HG02642 (cell line): Measurements from ENCODE around the gene BTD.
A peak's percentile ranks its signal among the peaks of the same experiment; 100 is the strongest.

Source experiments
- ATAC-seq: cut with Tn5 transposase; IDR thresholded peaks from one replicate; pipeline ENCODE4 v1.9.1; 2021; ENCODE audit warnings: mild to moderate bottlenecking; ENCODE audit not compliant: unreplicated experiment, poor library complexity

Gene BTD

DNA sequence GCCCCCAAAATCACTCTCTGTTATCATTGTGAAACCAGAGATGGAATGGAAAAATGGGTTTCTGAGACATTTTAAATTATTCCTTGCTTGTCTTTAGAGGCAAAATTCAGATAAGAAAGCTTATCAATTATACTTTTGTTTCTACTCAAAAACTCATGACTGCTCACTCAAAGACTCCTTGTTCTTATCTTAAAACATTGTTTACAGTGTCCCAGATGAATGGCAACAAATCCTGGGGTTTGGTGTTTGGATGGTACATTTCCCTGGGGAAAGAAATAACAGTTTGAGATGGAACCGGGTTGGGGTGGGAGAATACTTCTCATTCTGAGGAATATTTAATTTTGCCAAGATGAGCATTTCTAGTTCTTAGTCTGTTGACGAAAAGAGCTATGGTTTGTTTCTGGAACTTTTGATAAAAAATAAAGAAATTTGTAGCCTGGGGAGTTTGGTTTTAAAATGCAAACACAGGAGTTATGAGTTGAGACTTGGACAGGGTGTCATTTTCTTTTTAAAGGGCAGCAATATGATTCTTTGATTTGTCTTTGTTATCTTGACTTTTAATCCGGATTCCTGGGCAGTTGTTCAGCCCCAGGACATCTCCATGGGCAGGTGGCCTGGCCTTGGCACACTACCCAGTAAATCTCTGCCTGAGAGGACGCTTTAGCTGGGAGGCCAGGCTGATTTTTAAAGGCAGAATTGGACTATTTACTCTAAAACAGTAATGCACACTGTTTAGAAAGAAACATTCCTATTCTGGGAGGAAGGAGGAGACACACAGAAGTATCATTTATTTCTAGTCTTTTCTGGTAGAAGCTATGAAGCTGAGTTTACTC lies 32.4 kb downstream of the BTD start:
- ATAC-seq = no peak

DNA sequence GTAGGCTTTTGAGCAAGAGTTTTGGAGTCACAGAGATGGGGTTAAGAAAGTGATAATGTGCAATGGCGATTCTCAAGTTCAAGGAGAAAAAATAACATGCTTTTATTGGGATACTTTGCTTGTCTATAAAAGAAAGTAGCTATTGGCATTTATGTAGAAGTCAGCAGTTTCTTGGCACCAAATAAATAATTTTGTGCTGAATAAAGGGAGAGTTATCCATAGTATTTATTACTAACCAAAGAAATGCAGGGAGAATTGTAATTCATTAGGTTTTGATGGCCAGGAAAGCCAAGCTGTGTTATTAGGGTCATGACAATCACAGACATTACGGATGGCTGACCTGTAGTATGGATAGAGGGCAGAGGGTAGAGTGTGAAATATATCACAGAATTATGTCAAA lies 33.1 kb downstream of the BTD start:
- no peak for ATAC-seq

DNA sequence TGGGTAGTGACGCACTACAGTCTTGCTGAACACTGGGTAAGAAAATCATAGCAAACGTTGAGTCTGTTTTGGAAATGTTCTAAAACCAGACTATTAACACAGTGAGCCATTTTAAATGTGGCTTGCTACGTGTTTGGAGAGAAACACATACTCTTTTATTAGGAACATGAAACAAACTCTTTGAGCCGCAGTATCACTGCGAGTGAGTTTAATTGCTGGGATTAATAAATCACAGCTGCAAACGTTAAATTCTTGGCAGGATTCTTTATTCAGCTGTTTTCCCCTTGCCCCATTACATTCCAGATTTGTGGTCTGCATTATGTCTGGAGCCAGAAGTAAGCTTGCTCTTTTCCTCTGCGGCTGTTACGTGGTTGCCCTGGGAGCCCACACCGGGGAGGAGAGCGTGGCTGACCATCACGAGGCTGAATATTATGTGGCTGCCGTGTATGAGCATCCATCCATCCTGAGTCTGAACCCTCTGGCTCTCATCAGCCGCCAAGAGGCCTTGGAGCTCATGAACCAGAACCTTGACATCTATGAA lies 33.6 kb downstream of the BTD start:
- ATAC-seq = no peak

DNA sequence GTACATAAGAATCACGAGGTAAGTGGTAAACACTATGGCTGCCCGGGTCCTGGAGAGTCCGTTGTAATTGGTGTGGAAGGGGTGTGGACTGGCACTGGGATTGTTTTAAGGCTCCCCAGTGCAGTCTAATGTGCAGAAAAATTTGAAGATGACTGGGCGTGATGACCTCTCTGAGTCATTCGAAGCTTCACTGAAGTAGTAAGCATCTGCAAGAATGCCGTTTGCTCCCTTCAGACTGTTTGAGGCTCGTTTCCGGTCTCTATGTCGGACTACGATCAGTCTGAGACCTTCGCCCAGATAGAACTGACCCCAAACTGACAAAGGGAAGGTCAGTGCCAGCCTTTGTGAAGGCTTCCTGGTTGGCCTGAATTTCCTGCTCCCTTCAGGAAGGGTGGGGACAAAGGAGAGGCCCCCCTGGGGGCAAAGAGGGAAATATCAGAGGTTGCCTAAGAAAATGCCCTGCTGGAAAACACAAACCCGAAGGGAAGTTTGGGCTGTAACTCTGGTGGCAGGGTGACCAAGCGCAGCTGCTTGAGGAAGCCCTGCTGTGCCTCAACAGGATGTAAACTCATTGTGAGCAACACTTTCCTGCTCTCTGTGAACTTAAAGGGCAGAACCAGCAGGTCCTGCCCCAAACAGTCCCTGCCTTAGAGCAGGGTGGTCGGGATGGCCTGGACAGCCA lies 34.6 kb downstream of the BTD start:
- ATAC-seq = no peak

DNA sequence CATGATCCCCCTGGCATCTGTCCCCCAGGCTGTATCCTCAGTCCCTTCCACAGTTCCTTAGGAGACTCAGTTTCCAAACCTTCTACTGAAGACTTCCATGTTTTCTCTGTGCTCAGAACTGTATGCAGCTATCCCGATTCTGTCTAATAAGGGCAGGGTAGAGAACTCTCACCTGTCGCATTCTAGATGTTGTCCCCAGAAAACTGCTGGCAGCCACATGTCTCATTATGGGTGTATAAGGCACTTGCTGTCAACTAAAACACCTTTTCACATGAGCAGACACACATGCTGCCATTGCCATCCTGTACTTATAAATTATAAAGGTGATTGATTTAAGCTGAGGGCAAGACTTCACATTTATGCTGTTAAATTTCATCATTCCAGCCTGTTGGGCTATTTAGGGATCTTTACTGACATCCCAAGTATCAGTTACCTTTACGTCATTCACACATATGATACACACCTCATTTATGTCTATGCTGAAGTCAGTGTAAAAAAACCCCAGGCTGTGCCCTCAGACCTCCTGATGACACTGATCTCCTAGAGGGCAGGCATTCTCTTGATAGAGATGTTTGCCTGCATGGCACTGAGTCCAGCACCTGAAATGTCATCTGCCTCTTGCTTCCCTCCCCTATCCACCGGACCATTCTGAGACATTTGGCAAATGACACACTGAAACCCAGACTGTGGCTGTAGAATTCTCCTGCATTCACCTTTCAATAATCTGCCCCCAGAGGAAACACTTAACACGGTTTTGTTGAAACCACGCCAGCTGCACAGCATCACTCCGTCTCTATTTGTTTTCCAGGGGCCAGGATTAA lies 35.8 kb downstream of the BTD start:
- peak; percentile 47 for ATAC-seq

DNA sequence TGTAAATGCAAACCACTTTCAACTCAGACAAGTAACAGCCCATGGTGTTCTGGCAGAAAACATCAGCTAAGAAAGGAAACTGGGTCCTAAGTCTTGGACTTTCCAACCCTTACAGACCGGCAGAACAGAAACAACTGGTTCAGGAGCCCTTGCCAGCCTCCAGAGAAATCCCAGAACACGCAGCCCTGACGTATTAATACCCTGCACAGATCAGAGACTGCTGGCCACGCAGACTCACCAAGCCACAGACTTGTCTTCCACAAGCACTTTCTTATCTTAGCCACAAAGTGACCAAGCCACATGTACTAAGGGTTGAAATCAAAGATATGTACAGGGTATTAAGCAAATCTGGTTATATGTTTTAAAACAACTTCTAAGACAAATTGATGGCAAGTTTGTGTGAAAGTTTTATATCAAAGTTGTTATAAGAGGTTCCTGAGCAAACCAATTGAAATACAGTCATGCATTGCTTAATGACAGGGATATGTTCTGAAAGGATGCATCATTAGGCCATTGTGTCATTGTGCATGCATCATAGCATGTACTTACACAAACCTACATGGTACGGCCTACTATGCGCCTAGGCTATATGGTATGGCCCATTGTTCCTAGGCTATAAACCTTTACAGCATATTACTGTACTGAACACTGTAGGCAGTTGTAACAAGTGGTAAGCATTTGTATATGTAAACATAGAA lies 36.8 kb downstream of the BTD start:
- ATAC-seq = no peak

DNA sequence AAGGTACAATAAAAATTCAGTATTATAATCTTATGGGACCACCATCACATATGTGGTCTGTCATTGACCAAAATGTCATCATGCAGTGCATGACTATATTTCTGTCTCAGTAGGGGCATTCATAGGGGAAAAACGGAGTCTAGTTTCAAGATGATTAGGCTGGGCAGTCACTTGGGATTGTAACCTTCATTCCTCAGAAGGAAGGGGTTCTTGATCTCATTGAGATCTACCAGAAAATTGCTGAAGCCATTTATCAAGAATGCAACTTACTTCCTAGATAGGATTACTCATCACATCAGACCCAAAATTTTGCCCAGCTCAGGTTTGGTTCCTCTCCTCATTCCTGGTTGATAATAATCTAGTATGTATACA lies 37.3 kb downstream of the BTD start:
- ATAC-seq = no peak

DNA sequence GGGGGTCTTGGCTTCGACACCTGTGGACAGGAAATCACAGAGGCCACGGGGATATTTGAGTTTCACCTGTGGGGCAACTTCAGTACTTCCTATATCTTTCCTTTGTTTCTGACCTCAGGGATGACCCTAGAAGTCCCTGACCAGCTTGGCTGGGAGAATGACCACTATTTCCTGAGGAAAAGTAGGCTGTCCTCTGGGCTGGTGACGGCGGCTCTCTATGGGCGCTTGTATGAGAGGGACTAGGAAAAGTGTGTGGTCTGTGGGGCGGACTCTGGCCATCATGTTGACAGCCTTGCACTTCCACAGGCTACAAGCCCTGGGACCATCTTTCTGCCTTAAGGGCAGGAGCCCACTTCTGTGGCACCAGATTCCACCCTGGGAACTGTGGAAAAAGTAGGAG lies 43.7 kb downstream of the BTD start:
- no peak for ATAC-seq

DNA sequence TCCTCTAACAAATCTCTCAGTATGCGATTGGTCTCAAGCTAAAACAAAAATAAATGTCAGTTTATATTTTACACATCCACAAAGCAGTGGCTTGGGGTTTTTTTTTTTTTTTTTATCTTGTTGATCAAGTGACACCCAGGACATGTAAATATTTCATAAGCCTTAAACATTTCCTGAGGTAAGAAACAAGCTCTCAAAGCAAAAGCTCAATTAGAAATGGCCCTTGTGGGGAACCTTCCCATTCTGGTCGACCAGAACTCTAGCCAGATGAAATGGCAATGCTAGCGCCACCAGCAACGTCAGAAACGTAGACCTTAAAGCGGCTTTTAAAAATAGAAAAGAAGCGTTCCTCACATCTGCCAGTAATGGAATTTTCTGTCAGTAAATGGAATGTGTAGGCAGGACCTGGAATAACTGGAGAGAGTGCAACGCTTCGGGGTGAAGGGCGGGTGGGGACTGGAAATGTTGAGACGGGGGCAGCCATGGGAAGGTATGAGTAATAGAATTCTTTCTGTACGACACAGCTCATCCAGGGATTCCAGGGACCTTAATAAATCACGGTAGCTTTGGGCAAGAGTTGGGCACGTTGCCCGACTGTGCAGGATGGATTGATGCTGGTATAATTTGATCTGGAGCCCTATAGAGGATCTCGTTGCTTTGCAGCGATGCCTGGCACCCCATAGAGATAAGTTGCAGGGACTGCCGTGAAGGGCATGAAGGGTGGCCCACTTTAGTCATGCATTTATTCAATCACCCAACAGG lies 44.4 kb downstream of the BTD start:
- no peak for ATAC-seq

DNA sequence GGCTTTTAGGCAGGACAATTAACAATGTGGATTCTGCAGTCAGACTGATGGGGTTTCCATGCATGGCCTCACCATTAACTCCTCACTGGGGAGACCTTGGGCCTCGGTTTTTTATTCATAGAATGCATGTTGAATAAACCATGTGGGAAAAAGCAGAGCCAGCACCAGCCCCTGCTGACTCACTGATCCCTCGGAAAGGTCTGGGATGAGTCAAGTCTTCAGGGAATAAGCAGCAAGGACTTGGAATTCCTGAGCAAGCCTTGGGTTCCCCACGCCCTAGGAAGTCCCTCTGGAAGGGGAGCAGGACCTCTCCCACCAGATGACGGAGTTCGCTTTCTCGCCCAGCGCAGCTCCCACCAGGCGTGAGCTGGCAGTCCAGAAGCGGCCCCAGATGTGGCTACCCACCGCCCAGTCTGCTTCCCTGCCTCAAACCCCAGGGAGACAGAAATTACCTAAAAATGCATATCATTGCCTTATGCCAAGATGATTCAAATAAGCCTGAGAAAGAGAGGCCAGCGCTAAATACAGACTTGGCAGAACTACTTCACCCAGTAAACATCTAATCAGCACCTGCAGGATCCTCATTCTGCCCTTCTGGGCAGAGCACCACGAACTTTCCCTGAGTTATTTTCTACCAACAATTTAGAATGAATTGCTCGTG lies 45.4 kb downstream of the BTD start:
- peak; percentile 32 for ATAC-seq

DNA sequence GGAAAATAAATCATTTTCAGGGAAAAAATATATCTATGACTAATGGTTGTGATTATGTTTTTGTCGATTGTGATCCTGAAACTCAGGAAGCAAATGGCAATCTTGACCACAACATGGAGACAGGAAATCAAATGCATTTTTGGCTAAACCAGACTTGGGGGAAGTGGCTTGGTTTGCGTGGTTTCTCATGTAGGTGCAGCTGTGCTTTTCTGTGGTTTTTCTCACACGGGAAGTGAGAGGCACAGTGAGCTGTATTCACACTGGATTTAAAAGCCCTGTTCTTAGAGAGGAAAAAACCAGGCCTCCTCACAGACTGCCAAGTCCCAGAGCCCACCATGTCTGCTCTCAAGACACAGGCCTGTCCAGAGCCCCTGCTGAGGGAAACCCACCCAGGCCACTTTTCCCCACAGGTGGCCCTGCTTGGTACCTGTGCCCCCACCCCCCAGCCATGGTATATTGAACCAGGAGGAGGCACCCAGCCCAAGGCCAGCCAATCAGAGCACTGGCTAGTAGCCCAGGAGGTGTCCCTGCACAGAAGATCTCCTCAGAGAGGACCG lies 46.1 kb downstream of the BTD start:
- peak; percentile 89 for ATAC-seq

DNA sequence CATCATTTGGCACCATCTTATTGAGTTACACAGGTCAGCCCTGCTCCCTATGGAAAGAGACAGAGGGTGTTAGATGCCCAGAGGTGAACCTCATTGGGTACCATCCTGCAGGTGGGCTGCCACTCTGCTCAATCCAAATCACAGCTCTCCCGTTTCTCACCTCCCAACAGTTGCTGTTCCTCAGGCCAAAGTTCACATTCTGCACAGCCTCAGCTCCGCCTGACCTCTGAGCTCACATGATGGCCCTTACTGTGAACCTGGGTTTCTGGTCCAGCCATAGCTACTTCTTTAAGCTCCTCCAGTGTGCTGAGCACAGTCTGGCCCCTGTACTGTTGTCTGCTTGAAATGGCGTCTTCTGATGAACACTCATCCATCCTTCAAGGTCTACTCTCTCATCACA lies 47.8 kb downstream of the BTD start:
- ATAC-seq = no peak

DNA sequence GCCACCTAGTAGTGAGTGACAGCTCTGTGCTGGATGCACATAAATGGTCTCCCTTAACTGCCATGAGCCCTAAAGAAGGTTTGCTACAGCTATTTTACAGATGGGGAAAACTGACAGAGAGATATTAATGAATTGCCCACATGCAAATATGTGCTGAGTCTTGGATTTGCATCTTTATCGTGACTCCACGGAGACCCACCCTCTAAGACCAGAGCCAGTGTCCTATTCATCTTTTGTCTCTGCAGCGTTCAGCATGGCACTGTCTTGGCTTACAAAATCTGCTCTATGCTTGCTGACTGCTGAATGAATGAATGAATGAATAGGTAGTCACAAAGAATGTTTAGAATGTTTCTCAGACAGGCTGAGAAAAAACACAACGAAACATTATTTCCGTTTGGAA lies 48.3 kb downstream of the BTD start:
- ATAC-seq = no peak

DNA sequence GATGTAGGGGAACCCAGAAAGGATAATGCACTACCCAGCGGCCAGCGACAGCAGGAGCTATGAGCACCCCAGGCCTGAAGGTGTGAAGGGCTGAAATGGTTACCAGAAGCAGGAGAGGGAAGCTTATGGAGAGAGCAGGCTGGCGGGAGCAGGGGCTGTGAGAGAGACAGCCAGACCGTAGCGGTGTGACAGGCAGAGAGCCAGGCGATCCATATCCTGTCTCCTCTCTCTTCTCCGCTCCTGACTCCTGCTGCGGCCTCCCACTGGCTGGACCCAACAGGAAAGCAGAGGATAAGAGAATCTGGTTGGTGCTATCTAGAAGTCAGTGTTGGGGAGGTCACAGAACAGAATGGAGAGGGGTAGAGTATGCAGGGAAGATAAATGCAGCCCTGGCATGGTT lies 49.9 kb downstream of the BTD start:
- ATAC-seq = no peak

DNA sequence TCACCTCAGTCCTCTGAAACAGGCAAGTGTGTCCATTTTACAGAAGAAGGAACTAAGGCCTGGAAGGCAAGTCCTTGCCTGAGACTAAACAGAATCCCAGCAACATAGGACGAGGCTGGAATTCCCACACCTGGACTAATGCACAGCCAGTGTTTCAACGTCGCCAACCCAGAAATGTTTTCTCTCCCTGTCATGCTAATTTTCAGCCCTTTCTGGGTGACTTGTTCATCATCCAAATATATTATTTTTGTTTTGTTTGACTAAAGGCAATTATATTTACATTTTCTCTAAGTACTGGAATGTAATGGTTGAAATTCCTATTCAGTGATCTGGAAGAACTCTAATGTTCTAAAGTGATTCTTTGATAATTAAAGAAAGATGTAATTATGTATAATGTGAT lies 51.8 kb downstream of the BTD start:
- no peak for ATAC-seq

DNA sequence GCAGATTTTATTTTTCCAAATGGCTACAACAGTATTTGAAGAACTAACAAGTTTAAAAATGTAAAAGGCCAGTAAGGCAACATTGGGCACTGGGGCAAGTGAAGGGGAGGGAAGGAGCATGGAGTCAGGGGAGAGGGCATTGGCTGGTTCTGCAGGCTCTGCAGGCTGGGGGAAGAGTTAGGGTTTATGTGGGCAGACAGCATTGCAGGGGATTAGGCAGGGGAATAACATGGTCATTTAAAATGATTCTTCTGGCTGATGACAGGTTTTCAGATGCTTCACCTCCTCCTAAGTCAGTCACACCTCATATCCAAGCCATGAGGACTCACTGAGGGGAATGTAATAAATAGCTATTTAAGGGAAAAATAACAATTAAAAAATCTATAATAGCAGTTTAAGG lies 52.6 kb downstream of the BTD start:
- no peak for ATAC-seq

DNA sequence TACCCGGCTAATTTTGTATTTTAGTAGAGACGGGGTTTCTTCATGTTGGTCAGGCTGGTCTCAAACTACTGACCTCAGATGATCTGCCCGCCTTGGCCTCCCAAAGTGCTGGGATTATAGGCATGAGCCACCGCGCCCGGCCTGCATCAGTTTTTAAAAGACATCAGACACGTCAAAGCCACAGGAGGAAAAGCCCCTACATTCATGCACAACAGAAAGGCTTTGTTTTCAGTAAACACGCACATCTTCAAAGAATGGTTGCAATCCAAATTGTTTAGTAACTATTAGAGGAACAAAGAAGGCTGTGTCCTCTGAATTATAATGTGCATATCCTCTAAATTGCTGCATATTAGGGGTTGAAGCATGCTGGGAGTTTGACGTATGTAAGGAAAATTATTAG lies 53.3 kb downstream of the BTD start:
- no peak for ATAC-seq

DNA sequence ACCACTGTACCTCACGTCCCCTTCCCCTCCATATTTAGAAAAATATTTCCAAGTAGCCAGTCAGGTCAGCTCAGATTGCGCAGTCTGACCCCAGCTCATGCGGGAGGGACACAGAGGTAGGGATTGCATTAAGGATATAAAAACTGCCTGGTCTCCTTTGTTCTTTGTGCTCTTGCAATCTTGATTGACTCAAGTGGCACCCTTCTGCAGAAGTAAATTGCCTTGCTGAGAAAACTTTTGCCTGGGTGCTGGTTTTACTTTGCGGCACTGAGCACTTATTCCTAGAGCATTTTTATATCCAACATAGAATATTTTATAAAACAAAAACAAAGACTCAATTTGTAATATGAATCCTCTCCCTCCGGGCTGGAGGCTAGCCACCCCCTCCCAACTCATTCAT lies 54.8 kb downstream of the BTD start:
- no peak for ATAC-seq

DNA sequence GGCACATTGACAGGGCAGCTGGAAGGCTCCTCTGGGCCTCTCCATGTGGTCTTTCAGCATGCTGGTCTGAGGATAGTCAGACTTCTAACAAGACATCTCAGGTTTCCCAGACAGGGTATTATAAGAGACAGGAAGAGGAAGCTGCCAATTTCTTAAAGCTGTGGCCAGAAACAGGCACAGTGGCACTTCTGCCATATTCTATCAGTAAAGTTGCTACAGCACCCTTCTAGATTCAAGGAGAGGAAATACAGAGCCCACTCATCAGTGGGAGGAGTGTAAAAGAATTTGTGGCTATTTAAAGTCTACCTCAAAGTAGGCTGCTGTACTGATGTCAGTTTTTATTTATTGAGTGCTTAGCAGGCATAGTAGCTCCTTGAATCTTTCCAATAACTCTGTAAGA lies 55.5 kb downstream of the BTD start:
- ATAC-seq = no peak
